GM18502 (cell line): ENCODE data around the gene ZNF598.

ENCODE experiments used
- ATAC-seq: cut with Tn5 transposase; IDR thresholded peaks from one replicate; pipeline ENCODE4 v1.9.1; 2021; ENCODE audit warnings: mild to moderate bottlenecking; ENCODE audit not compliant: unreplicated experiment, poor library complexity

ZNF598 gene

DNA sequence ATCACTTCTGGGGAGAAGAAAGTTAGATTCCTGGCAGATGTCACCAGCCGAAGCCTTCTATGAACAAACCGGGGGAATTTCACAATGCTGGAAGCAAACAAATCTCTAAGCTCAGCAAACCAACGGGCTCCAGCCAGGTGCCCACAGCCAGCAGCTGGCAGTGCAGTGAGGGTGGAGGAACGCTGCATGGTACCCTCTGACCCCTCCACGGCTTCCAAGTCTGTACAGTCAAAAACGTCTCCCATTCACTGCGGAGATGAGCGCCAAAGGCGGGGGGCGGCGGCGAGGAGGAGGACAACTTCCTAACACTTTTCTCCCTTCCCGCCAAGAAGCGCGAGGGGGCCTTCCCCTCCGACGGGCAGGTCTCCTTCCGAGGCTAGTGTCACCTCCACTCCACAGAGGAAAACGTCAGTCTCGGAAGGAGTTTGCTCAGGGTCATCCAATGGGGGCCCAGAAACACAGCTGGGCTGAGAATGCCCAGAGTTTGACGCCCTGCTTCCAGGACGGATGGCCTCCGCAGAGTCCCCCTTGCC lies 924 bp downstream of the ZNF598 start:
- ATAC-seq = peak; percentile 12

DNA sequence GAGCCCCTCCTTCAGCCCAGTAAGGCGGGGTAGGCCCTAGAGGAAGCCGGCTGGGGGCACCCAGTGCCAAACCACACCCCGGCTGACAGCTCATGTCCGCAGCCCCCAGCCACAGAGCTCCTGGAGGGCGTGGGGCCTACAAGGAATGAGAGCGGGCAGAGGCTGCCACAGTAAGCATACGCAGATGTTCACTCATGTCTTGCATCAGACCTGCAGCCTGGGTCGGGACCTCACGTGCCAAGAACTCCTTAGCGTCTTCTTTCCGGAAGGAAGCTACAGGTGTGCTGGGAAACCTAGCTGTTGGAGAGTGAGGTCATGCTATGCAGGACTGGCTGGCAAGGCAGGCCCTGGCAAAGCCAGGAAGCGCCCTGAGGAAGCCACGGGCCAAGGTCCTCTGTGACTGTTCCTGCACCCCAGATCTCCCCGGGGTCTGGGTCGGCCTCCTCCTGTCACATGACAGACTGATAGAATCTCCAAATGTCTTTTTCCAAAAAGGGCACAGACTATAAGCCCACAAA lies 1.6 kb downstream of the ZNF598 start:
- ATAC-seq = no peak

DNA sequence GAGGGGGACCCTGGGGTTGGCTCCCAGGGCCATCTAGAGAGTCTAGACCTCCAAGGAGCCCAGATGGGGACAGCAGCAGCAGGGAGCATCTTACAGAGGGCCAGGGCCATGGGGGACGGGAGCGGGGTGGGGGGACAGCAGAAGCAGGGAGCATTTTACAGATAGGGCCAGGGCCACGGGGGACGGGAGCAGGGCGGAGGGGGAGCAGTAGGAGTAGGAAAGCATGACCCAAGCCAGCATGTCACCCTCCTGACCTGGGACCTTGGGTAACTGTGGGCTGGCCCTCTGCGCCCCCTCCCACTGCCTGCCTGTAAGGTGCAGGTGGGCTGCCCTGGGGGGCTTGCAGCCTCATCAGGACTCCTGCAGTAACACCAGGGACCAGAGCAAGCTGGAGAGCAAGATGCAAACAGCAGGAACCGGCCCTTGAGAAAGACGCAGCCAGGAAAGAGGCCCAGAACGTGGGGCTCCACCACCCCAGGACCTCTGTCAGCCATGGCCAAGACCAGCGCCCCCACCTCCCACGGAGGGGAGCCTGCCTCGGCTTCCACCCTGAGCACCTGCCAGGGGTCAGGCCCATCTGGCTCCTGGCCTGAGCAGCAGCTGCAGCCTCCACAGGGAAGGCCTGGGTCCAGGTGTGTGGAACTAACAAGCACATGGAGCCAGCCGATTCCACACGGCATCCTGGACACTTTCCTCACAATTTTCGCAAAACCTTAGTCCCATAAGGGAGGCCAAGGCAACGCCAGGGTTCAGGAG lies 2.4 kb downstream of the ZNF598 start:
- ATAC-seq = no peak

DNA sequence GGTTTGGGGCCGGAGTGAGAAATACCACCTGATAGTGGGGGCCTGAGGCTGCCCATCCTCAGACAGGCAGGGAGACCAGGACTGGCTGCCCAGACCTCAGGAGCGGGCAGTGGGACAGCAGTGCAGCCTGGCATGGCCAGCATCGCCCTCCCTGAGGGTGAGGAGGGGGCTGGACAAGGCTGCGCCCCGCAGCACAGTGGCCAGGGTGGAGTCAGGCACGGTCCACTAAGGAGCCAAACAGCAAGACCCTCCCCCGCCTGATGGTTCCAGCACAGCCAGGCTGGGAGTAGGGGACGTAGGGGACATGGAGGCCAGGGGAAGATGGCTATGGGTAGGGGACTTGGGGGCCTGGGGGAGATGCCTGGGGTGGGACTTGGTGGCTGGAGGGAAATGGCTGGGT lies 3.3 kb downstream of the ZNF598 start:
- no peak for ATAC-seq

DNA sequence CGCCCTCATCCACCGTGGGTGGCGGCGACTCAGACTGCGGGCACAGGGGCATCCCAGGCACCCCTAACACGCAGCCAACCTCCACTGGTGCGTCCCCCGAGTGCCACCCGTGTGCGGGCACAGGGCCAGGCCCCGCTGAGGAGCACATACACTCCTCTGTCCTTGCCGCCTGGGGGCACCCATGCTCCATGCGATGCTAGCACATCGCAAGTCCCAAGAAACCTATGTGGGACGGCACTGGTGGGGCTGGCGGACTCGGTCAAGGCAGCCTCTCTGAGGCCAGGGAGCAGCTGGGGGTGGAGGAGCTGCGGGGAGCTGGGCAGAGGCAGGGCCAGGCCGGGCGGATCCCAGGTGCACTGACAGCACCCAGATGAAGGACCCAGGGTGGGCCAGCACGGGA lies 4.0 kb downstream of the ZNF598 start:
- no peak for ATAC-seq

DNA sequence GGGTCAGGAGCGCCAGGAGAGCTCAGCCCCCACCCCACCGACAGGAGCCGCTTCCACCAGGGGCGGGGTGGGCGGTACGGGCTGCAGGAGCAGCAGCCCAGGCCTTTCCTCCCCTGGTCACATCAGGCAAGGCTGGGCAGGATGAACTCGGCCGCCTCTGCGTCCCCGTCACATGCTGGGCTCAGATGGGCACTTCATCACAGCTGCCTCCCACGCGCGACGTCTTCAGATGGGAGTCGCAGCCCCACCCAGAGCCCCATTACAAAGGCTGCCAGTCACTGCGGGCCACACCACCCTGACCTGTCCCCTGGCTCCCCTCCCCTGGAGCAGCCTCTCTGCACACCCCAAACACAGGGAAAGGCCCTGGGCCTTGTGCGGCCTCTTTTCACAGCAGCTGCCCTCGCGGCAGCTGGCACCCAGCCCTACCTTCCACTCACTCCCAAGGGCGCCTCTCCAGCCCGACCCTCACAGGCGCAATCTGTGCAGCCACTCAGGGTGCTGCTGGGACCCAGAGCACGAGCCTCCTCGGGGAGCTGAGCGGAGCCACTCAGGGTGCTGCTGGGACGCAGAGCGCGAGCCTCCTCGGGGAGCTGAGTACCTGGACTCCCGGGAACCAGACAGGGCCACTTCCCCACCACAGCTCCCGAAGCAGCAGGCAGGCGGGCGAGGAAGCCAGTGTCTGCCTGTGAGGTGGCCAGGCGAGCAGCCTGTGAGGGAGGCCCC lies 4.7 kb downstream of the ZNF598 start:
- ATAC-seq = no peak

DNA sequence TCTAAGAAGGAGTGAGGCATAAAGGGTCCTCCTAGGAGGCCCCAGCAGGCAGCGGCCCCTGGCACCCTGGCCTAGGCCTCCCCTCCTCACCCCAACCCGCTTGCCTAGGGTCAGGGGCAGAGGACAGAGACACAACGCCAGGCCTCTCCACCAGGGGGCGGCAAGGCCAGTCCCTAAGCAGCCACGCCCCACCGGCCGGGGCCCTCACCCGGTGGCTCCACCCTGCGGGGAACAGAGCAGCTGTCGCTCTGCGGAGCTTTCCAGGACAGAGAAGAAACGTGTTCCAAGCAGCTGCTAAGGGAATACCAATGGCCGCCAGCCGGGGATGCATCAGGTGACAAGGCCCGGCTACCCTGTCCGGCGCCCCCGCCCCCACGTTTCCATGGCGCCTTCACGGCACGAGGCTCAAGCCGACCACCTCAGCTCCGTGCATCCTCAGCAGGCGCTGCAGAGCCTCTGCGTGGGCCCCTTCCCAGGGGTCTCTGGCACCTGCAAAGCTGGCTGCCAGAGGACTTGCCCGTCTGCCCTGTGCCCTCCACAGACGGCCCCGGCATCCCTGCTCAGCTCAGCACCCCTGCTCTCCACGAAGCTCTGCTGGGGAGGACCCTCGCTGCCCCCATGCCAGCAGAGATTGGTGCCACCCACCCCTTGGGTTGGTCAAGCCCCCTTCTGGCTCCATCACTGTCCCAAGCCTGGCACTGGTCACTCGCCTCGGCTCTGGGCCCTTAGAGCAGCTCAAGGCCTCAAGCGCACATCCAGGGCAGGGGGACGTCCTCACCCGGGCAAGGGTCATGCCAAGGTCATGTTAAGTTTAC lies 5.6 kb downstream of the ZNF598 start:
- ATAC-seq = peak; percentile 66

DNA sequence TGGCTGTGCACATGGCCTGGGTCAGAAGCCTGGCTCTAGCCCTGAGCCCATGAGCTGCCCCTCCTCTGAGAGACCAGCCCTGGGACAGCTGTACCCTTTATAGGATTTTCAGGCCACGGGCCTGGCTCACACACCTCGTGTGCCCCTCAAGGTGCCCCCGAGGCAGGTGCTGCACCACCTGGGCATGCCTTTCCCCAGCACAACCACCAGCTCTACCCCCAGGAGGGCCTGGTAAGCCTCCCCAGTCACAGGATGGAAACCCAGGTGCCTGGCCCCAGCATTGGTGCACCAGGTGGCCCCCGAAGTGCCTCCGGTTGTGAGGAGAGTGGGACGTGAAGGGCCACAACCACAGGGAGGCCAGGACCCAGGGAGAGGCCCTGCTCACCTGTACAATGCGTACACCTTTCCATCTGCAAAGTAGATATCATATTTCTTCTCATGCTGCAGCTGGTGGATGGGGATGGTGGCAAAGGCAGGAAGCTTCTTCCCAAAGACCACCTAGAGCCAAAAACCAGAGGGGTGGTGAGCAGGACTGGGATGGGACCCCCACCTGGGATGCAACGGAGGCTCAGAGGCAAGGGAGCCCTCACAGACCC lies 6.3 kb downstream of the ZNF598 start:
- ATAC-seq = no peak

DNA sequence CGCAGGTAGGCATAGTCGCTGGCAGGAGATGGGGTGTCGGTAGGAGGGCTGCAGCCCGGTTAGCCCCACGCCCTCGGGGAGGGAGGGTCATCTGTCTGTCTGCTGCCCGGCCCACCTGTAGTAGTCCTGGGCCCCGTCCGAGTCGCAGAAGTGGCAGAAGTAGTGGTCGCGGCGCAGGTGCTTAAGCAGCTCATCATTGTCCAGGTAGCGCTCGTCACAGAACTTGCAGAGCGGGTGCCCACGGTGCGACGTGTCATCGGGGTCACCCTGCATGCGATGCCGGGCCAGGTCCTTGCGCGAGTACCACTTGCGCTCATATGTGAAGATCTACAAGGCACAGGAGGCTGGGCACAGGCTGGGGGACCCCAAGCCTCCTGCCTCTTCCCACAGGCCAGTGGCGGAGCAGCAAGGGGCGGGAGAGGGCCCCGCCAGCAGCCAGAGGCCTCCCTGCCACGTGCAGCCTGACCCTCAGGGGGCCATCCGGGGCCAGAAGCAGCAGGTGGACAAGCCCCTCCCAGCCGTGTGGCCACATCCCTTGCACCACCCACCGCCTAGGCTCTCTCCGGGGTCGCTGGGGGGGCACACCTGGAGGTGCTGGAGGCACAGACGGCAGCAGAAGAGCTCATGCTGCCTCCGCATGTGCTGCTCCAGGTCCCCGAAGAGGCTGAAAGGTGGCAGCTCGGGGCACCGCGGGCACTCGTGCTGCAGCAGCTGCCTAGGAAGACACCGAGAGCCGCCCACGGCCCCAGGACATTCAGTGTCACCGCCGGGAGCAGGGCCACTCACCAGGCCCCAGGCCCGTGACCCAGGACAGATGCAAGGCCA lies 7.0 kb downstream of the ZNF598 start:
- ATAC-seq = no peak

DNA sequence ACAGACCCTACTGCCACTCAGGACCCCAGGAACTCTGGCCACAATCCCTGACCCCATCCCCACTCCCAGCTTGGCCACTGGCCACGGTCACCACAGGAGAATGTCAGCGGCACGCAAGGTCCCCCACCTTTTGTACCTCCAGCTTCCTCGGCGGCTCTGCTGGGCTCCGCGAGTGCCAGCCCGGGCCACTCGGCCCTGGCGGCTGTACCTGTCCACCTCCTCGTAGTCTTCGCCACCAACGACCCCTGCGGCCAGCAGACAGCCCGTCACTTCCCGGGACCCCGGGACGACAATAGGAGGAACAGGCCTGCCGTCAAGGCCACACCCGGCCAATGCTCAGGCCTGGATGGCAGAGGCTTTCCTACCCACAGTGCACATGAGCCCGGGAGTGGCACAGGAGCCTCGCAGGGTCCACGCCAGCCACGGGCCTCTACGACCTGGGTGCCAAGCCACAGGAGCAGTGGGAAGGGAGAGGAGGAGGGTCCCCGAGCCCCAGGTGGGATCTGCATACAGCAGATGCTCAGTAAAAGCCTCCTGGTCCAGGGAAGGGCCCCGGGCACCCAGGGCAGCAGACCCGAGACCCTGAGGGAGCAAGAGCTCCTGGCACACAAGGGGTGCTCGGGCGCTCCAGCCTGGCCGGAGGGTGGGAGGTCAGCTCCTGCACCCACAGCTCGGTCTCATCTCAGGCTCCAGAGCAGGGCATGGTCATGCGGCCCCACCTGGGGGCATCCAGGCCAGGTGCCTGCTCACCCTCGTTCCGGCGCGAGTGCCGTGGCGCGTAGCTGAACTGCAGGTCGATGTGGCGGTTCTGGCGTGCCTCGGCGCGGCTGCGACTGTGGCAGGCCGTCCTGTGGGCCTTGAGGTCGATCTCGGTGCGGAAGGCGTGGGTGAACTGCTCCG lies 7.9 kb downstream of the ZNF598 start:
- no peak for ATAC-seq

DNA sequence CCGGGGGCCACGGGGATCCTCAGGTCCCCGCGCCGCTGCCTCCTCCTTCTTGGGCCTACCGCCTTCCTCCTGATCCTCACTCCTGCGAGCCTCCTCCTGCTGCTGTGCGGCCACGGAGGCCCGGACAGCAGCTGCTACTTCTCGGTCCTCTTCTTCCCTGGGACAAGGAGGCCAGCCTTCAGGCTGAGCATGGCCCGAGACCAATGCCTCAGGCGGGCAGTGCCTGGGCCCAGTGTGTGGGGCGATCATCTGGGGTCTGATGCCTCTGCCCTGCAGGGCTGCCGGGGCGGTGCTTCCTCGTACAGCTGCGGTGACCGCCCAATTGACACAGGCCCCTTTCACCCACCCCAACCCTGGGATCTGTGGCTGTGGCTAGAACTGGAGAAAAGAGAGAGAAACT lies 8.6 kb downstream of the ZNF598 start:
- ATAC-seq = no peak

DNA sequence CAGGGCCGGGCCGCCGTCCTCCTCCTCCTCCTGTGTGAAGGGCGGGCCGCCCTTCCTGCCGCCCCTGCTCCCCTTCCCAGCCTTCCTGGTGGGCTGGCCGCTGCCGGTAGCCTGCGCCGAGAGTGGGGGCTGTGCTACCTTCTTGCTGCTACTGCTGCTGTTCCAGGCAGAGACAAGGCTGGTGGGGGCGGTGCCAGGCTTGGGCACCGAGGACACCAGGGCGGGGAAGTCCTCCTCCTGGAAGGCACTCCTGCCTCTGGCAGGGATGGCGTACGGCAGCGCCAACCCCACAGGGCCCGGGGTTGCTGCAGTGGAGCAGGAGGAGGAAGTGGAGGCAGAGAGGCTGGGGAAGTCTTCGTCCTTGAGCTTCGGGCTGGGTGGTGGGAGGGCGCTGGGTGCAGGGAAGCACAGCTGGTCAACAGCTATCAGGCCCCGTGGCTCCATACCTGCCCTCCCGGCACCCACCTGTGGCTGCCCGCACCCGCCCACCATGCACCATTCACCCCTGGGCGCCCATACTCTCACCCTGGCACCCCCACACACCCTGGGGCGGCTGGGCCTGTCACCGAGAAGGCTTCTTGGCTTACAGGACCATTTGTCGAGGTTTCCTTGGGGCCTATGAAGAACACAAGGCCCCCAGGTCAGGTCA lies 9.6 kb downstream of the ZNF598 start:
- ATAC-seq = no peak

DNA sequence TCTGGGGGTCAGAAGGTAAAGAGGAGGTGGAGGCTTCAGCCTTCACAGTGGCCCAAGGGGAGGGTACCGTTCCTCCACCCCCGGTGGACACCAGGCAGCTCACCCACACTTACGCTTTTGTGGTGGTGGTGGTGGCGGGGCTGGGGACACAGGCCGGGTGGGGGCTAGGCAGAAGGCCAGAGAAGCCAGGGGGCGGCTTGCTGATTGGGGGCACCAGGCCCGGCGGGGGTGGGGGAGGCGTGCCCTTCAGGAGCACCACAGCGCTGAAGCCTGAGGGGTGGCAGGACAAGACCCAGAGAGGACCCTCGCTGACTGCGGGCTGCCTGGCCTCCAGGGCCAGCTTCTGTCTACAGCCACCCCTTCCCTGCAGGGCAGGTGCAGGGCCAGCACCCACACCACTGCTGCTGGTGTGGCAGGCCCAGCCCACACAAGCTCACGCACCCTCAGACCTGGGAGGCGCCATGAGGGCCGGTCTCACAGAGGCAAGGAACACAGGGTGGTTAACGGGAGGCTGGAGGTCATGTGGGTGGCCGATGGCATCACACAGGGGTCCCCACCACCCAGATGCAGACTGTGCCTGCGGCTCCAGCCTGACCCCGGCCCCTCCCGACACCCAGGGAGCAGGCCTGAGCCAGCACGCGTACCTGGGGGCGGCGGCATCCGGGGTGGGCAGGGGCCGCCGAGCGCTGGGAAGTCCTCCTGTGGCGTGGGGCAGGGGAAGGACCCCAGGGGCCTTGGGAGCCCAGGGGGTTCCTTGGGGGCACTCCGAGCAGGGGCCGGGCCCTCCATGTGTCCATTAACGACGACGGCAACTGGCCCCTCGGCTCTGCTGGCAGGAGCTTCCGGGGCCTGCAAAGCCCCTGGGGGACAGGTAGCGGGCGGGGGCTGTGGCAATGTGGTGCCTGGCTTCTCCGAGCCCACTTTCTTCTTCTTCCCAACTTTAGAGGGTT lies 10.5 kb downstream of the ZNF598 start:
- no peak for ATAC-seq

DNA sequence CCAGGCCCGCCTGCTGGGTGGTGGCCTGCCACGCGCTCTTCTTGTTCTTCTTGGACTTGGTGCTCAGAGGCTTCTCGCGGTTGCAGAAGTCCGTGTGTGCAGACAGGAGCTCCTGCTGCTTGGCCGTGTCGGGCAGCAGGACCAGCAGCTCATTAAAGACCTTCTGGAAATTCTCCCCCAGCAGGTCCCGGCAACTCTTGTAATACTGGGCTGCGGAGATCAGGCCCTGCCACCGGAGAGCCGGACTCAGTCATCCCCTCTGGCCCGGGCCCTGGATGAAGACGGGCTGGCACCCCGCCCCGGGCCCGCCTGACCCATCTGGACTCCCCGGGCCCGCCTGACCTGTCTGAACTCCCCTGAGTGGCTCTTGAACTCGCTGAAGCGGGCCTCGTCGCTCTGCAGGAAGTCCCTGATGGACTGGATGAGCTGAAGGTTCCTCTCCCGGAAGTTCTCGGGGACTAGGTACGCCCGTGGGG lies 11.2 kb downstream of the ZNF598 start:
- no peak for ATAC-seq

DNA sequence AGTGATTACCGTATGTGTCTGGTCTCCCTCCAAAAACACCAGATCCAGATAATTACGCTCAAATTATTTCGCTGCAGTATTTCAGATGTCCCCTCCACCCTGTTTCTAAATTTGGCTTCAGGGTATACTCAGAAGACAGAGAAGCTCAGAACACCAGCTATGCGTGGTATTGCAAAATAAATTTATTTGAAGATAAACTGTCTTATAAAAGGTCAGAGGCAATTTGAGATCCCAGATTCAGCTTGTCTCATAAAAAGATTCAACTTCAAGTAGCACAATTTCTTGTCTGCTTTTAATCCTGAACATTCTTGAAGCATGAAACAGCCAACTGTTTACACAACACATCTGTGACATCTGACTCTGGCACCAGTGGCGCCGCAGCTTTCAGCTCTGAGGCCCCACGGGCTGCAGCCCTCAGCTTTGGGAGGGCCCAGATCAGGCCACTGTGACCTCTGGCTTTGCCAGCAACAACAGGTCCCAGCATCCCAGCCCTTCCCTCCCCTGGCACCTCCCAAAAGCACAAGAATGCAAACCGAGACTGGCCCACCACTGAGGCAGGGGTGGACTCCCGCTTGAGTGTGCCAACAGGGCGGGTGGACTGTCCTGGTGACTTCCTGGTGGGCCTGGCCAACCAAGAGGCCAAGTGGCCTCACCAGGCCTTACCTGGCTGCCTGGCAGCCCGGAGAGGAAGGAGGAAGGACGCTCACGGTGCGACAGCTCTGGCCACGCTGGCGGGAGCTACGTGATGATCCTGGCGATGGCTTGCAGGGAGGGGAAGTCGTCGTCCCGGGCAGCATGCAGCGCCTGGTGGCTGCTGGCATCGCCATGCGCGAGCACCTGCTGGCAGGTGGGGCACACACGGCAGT lies 11.9 kb downstream of the ZNF598 start:
- ATAC-seq = no peak

DNA sequence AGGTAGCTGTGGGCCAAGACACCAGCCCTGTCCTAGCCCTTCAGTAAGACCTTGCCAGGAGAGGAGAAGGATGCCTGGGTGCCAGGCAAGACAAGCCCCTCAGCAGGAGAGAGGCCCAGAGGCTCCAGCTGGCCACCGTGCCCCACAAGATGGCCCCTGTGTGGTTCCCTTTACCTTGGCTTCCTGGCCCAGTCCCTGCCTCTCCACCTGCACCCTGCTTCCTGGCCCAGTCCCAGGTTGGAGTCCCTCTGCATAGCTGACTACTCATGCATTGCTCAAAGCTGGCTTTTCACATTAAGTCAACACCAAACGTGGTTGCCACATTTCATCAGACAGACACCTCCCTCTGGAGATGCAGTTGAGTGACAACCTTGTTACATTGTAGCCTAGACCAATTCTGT lies 15.9 kb downstream of the ZNF598 start:
- no peak for ATAC-seq
